Effector memory CD8-positive, alpha-beta T cell (primary cell): ENCODE measurements around the gene TTC33.
"Not testable (repeated sequence)": the region's sequence is repeated elsewhere in the genome, so short reads cannot be mapped to it uniquely, and the experiment has no call there.

Experiments
- ATAC-seq: fragments of 150-1000 bp; cut with Tn5 transposase; replicated peaks from 2 replicates; pipeline ENCODE4 v1.10.0; 2021; ENCODE audit warnings: mild to moderate bottlenecking, moderate library complexity
- DNase-seq, 3 experiments: peaks; one replicate each; pipeline ENCODE4 v3.0.0; 2021
- H3K27ac Mint-ChIP-seq, 2 donors: one replicate each; pipeline ENCODE4 v1.8.0; 2022; ENCODE audit warnings: mild to moderate bottlenecking in 2 of 2, mixed read lengths in 2 of 2, moderate library complexity in 2 of 2
- H3K27me3 Mint-ChIP-seq, 2 donors: one replicate each; pipeline ENCODE4 v1.8.0; 2022; ENCODE audit warnings: mixed read lengths in 2 of 2
- H3K36me3 Mint-ChIP-seq: one replicate; pipeline ENCODE4 v1.8.0; 2022; ENCODE audit warnings: mild to moderate bottlenecking, moderate library complexity, mixed read lengths; ENCODE audit not compliant: insufficient read depth
- H3K4me1 Mint-ChIP-seq, 2 donors: one replicate each; pipeline ENCODE4 v1.8.0; 2022; ENCODE audit warnings: low read depth in 2 of 2, mixed read lengths in 2 of 2
- H3K4me3 Mint-ChIP-seq, 2 donors: one replicate each; pipeline ENCODE4 v1.8.0; 2022; ENCODE audit warnings: mild to moderate bottlenecking in 2 of 2, mixed read lengths in 2 of 2, moderate library complexity in 2 of 2
- H3K9me3 Mint-ChIP-seq, 2 donors: one replicate each; pipeline ENCODE4 v1.8.0; 2022; ENCODE audit warnings: mixed read lengths in 2 of 2

Gene TTC33

DNA sequence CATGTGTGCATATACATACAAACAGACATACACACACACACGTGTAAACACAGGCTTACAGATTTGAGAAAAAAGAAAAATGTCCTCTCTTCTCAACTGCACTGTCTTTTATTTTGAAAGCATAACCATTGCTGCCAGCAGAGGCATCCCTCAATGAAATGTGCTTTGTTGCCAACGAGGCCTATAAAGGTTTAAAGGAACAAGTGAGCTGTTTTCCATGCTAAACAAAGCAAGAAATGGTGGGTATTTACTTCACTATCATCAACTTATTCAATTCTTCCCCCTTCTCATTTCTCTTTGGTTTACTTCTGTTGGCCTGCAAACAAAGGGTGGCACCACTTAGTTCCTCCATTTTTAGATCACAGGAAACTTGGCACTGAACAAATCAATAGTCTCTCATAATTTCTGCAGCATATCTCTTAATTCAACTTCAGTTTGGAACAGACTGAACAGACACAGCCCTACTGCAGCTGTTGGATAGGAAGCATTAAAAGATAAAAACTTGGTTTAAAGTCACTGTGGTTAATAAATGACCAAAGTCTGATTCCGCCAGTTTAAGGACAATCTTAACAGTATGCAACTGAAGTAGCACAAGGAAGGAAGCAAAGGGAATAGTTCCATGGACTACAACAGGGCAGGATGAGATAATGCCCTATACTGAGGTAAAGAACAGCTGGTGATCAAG is 21.7 kb downstream of the TTC33 start:
- DNase-seq (no peak), ATAC-seq (no peak)
- Mint-ChIP-seq H3K36me3 (peaks cover 6% of the 10 kb centered on the region), H3K27me3 (no peaks in the 10 kb centered on the region), H3K4me3 (no peak overlapping the region), H3K27ac (peak overlapping the region in 1 of 2 donors; percentile 11), H3K4me1 (peaks cover 13 to 30% of the 10 kb centered on the region in 2 donors), H3K9me3 (no peaks in the 10 kb centered on the region)

DNA sequence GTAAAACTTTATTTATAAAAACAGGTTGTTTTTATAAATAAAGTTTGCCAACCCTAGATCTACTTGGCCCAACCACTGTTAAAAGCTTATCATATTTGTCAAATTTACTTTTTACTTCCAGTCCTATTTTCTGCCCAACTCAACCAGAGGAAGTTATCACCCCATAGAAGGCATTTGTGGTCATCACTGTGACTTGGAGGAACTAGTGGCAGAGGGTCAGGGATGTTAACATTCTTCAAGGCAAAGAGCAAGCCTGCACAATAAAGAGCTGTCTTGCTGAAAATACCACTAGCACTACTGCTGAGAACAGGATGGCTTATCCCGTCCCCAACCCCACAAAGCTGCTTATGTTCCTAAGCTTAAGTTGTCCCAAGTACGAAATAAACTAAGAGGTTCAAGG is 22.3 kb downstream of the TTC33 start:
- no peak overlapping the region for H3K27ac Mint-ChIP-seq
- H3K4me3 Mint-ChIP-seq = no peak overlapping the region
- H3K9me3 Mint-ChIP-seq = no peaks in the 10 kb centered on the region
- ATAC-seq (no peak), DNase-seq (no peak)
- H3K27me3 Mint-ChIP-seq = no peaks in the 10 kb centered on the region
- peaks cover 13 to 30% of the 10 kb centered on the region in 2 donors for H3K4me1 Mint-ChIP-seq
- peaks cover 9% of the 10 kb centered on the region for H3K36me3 Mint-ChIP-seq

DNA sequence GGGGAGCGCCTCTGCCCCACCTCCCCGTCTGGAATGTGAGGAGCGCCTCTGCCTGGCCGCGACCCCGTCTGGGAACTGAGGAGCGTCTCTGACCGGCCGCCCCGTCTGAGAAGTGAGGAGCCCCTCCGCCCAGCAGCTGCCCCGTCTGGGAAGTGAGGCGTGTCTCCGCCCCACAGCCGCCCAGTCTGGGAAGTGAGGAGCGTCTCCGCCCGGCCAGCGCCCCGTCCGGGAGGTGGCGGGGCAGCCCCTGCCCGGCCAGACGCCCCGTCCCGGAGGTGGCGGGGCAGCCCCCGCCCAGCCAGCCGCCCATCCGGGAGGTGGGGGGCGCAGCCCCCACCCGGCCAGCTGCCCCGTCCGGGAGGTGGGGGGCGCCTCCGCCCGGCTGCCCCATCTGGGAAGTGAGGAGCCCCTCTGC is 33.3 kb downstream of the TTC33 start:
- not testable (repeated sequence) for DNase-seq, H3K9me3 Mint-ChIP-seq, H3K4me3 Mint-ChIP-seq, ATAC-seq, H3K27ac Mint-ChIP-seq, H3K27me3 Mint-ChIP-seq
- Mint-ChIP-seq H3K4me1 (peaks cover 1 to 11% of the 10 kb centered on the region in 2 donors), H3K36me3 (peaks cover 21% of the 10 kb centered on the region)

DNA sequence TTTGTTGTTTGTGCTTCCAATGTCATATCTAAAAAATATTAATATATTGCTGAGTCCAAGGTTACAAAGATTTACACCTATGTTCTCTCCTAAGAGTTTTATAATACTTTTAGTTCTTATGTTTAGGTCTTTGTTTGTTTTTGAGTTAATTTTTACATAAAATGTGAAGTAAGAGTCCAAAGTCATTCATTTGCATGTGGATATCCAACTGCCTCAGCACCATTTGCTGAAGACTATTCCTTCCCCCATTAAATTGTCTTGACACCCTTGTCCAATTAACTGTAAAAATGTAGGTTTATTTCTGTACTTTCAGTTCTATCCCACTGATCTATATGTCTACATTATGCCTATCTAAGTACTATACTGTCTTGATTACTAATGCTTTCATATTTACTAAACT is 35.7 kb downstream of the TTC33 start:
- no peak overlapping the region for H3K4me3 Mint-ChIP-seq
- ATAC-seq (no peak), DNase-seq (no peak)
- H3K27me3 Mint-ChIP-seq = no peaks in the 10 kb centered on the region
- peaks cover 1 to 11% of the 10 kb centered on the region in 2 donors for H3K4me1 Mint-ChIP-seq
- H3K27ac Mint-ChIP-seq = no peak overlapping the region
- no peaks in the 10 kb centered on the region for H3K9me3 Mint-ChIP-seq
- H3K36me3 Mint-ChIP-seq = peaks cover 18% of the 10 kb centered on the region

DNA sequence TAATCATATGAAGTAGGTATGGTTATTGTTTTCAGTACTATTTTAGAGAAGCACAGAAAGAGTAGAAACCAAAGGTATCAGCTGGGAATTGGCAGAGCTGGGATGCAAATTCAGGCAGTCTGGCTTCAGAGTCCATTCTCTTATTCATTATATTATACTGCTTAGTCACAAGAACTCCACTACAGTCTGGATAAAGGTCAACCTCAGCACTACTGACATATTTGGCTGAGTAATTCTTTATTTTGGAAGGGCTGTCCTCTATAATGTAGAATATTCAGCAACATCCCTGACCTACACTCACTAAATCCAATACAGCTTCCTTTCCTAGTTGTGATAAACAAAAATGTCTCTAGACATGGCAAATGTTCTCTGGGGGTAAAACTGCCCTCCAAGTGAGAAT is 38.5 kb downstream of the TTC33 start:
- H3K4me3 Mint-ChIP-seq = no peak overlapping the region
- no peak for ATAC-seq
- DNase-seq = no peak
- no peak overlapping the region for H3K27ac Mint-ChIP-seq
- no peaks in the 10 kb centered on the region for H3K27me3 Mint-ChIP-seq
- H3K36me3 Mint-ChIP-seq = peaks cover 14% of the 10 kb centered on the region
- H3K4me1 Mint-ChIP-seq = peaks cover 1 to 11% of the 10 kb centered on the region in 2 donors
- no peaks in the 10 kb centered on the region for H3K9me3 Mint-ChIP-seq

DNA sequence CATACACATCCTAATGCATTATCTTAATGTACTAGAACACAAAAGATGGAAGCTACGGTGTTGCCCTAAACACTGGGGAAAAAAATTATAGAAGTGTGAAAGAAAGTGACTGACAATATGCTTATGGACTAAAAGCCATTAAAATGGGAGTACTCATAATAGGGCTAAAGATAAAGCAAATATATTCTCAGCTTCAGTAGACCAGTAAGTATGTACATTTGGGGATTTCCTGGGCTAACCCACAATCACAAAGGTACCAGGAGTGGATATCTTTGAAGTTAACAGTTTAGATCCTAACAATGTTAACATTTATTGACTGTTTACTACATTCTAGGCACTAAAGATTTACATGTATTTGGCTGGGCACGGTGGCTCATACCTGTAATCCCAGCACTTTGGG is 39.2 kb downstream of the TTC33 start:
- no peak for DNase-seq
- no peak overlapping the region for H3K4me3 Mint-ChIP-seq
- H3K27me3 Mint-ChIP-seq = no peaks in the 10 kb centered on the region
- peaks cover 14% of the 10 kb centered on the region for H3K36me3 Mint-ChIP-seq
- H3K4me1 Mint-ChIP-seq = peaks cover 1 to 10% of the 10 kb centered on the region in 2 donors
- H3K9me3 Mint-ChIP-seq = no peaks in the 10 kb centered on the region
- no peak overlapping the region for H3K27ac Mint-ChIP-seq
- ATAC-seq = no peak

DNA sequence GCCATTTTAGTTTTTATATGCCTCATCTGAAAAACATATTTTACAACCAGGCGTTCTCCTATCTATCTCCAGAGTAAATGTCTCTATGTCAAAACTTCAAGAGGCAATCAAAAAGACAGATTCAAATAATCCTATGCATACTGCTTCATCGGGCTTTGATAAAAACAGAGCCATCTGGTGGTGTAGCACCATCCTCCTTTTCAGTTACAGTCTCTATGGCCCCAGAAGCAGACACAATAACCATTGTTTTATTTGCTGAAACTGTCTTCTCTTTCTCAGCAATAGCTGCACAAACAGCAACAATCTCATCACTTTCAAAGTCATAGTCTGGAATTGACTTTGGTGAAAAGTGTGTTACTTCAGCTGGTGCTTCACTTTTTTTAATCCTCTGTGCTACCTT is 39.8 kb downstream of the TTC33 start:
- H3K27me3 Mint-ChIP-seq = no peaks in the 10 kb centered on the region
- H3K36me3 Mint-ChIP-seq = peaks cover 14% of the 10 kb centered on the region
- peaks cover 0 to 5% of the 10 kb centered on the region in 2 donors for H3K4me1 Mint-ChIP-seq
- no peak overlapping the region for H3K27ac Mint-ChIP-seq
- H3K9me3 Mint-ChIP-seq = no peaks in the 10 kb centered on the region
- no peak for DNase-seq
- no peak overlapping the region for H3K4me3 Mint-ChIP-seq
- peak; percentile 39 for ATAC-seq

DNA sequence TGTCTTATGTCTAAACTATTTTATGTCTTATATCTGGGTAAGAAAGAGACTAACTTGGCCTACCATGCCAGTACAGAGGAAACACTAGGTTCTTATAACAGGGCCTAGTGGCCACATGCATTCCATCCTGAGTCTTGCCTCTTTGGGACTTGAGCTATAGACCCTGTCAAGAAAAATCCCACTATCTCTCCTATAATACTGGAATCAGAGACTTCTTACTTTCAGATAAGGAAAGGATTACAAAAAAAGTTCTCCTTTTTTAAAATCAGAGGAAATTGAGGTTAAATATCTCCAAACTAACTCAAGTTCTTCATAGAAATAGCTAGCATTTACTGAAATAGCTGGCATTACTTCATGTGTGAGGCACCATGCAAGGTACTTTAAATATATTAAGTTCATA is 41.8 kb downstream of the TTC33 start:
- Mint-ChIP-seq H3K9me3 (no peaks in the 10 kb centered on the region), H3K36me3 (peaks cover 14% of the 10 kb centered on the region), H3K4me3 (no peak overlapping the region), H3K4me1 (no peaks in the 10 kb centered on the region), H3K27ac (peak overlapping the region in 1 of 2 donors; percentile 71), H3K27me3 (no peaks in the 10 kb centered on the region)
- no peak for DNase-seq
- no peak for ATAC-seq

DNA sequence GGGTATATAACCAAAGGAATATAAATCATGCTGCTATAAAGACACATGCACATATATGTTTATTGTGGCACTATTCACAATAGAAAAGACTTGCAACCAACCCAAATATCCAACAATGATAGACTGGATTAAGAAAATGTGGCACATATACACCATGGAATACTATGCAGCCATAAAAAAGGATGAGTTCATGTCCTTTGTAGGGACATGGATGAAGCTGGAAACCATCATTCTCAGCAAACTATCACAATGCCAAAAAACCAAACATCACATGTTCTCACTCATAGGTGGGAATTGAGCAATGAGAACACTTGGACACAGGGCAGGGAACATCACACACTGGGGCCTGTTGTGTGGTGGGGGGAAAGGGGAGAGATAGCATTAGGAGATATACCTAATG is 45.2 kb downstream of the TTC33 start:
- not testable (repeated sequence) for H3K4me1 Mint-ChIP-seq, H3K27me3 Mint-ChIP-seq, H3K9me3 Mint-ChIP-seq, H3K4me3 Mint-ChIP-seq, DNase-seq, H3K36me3 Mint-ChIP-seq, H3K27ac Mint-ChIP-seq, ATAC-seq

DNA sequence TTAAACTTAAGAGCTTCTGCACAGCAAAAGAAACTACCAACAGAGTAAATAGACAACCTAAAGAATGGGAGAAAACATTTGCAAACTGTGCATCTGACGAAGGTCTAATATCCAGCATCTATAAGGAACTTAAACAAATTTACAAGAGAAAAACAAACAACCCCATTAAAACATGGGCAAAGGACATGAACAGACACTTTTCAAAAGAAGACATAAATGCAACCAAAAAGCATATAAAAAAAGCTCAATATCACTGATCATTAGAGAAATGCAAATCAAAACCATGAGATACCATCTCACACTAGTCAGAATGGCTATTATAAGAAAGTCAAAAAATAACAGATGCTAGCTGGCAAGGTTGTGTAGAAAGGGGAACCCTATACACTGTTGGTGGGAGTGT is 50.3 kb downstream of the TTC33 start:
- H3K4me3 Mint-ChIP-seq, H3K4me1 Mint-ChIP-seq, H3K27me3 Mint-ChIP-seq, DNase-seq, H3K27ac Mint-ChIP-seq, H3K36me3 Mint-ChIP-seq, ATAC-seq: not testable (repeated sequence)
- H3K9me3 Mint-ChIP-seq = peaks cover 11 to 39% of the 10 kb centered on the region in 2 donors

DNA sequence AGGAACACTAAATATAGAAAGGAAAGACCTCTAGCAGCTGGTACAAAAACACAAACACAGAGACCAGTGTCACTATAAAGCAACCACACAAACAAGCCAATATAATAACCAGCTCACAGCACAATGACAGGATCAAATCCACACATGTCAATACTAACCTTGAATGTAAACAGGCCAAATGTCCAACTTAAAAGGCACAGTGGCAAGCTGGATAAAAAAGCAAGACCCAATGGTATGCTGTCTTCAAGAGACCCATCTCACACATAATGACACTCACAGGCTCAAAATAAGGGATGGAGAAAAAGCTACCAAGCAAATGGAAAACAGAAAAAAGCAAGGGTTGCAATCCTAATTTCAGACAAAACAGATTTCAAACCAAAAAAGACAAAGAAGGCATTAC is 53.7 kb downstream of the TTC33 start:
- H3K27me3 Mint-ChIP-seq, H3K4me1 Mint-ChIP-seq, ATAC-seq, H3K4me3 Mint-ChIP-seq, DNase-seq, H3K27ac Mint-ChIP-seq: not testable (repeated sequence)
- Mint-ChIP-seq H3K9me3 (peaks cover 9 to 39% of the 10 kb centered on the region in 2 donors), H3K36me3 (peaks cover 36% of the 10 kb centered on the region)

DNA sequence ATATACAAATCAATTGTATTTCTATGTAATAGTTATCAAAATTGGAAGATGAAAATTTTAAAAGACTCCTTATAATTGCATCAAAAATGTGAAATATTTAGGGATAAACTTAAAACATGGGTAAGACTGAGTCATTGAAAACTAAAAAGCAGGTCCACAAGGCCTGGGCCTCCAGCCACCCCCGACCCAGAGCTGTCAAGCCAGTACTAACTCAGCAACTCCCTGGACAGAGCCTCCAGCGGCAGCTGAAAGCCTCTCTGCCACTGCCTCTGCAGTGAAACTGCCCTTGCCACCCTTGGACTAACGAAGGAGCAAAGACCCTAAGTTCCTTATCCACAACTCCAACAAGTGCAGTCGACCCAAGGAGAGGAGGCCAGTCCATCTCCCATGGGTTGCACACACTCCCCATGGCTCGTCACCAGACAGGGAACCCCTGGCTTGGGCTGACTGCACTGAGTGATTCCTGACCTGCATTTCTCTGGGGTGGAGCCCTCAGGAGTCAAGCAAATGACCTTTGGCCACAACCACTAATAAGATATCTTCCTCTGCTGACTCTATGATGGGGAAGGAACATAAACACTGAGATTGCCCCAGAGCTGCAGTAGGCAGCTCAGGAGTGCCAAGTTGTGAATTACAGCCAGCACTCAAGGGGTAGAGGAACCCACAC is 55.5 kb downstream of the TTC33 start:
- no peak overlapping the region for H3K4me3 Mint-ChIP-seq
- DNase-seq (no peak), ATAC-seq (no peak)
- H3K36me3 Mint-ChIP-seq = peaks cover 53% of the 10 kb centered on the region
- H3K27ac Mint-ChIP-seq = no peak overlapping the region
- H3K4me1 Mint-ChIP-seq = peaks cover 0 to 5% of the 10 kb centered on the region in 2 donors
- peaks cover 9 to 32% of the 10 kb centered on the region in 2 donors for H3K9me3 Mint-ChIP-seq
- no peaks in the 10 kb centered on the region for H3K27me3 Mint-ChIP-seq

DNA sequence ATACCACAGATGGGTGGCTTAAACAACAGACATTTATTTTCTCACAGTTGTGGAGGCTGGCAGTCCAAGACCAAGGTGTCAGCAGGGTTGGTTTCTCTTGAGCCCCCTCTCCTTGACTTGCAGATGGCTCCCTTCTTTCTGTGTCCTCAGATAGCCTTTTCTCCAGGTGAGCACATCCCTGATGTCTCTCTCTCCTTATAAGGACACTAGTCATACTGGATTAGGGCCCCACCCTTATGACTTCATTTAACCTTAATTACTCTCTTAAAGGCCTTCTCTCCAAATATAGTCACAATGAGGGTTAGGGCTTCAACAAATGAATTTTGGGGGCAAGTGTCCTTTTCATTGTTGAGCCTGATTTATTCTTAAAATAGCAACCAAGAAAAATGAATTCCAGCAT is 61.3 kb downstream of the TTC33 start:
- Mint-ChIP-seq H3K36me3 (peaks cover 95% of the 10 kb centered on the region), H3K27me3 (no peaks in the 10 kb centered on the region), H3K27ac (peak overlapping the region in 1 of 2 donors; percentile 54), H3K4me1 (peaks cover 27% of the 10 kb centered on the region in 2 donors), H3K4me3 (no peak overlapping the region), H3K9me3 (no peaks in the 10 kb centered on the region)
- ATAC-seq (no peak), DNase-seq (no peak)

DNA sequence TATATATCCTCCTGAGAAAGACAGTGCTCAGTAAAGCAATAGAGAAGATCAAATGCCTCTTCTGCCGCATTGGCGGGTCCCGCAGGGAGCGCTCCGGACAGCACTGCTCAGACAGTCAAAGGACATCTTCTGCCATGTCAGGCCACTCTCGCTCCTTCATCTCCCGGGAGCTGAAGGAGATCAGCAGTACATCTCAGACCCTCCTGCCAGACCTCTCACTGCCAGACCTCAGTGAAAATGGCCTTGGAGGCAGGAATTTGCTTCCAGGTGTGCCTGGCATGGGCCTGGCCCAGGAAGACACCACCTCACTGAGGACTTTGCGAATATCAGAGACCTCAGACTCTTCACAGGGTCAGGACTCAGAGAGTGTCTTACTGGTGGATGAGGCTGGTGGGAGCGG is 63.9 kb downstream of the TTC33 start:
- ATAC-seq = no peak
- DNase-seq = no peak
- H3K4me1 Mint-ChIP-seq = peaks cover 47 to 50% of the 10 kb centered on the region in 2 donors
- peak overlapping the region; percentile 58 to 90 for H3K27ac Mint-ChIP-seq
- no peaks in the 10 kb centered on the region for H3K9me3 Mint-ChIP-seq
- H3K36me3 Mint-ChIP-seq = peaks cover 100% of the 10 kb centered on the region
- H3K27me3 Mint-ChIP-seq = no peaks in the 10 kb centered on the region
- H3K4me3 Mint-ChIP-seq = peak overlapping the region; percentile 48
